HCT116 (cell line): ENCODE results near the gene EFCAB13. TPM values are rescaled to one million over a fixed set of nuclear protein-coding genes. Genes with fewer than 3 reads are reported as not detected.

ENCODE experiments used
- ATAC-seq: fragments of 200-7000 bp; cut with Tn5 transposase; 2 replicates; pipeline ENCODE4 v1.9.1; 2020; ENCODE audit warnings: mild to moderate bottlenecking, moderate library complexity
- Bru-seq: library from RNA; stranded (reverse); fragments of 400-500 nt; gene quantifications from one replicate; lab custom pipeline; 2021; lab: Mats Ljungman, UMichigan
- BruChase-seq, 2 experiments: library from RNA; stranded (reverse); fragments of 400-500 nt; gene quantifications; one replicate each; lab custom pipeline; 2021; lab: Mats Ljungman, UMichigan
- BruUV-seq: library from RNA; stranded (reverse); fragments of 400-500 nt; replicated peaks from 2 replicates; lab custom pipeline; 2021; lab: Mats Ljungman, UMichigan
- CTCF ChIA-PET: fragments of 300-600 bp; sonication (Branson Sonifier 250); formaldehyde crosslinking; loops from one replicate; lab custom pipeline; 2021; ENCODE audit warnings: antibody characterized with exemption; lab: Charles Lee
- POLR2A ChIA-PET: fragments of 300-600, 350-600 bp; sonication (Branson Sonifier 250); formaldehyde crosslinking; loops from one replicate; lab custom pipeline; 2021; ENCODE audit warnings: antibody characterized with exemption; lab: Charles Lee
- RAD21 ChIA-PET, 2 experiments: fragments of 300-600 bp; sonication (Branson Sonifier 250); formaldehyde crosslinking; loops; one replicate each; lab custom pipeline; 2023; ENCODE audit warnings: low total read pairs in 2 of 2; ENCODE audit not compliant: uncharacterized antibody in 2 of 2, unreplicated experiment in 2 of 2, low non-redundant PET in 1 of 2; lab: Charles Lee
- DNase-seq: peaks from one replicate; pipeline ENCODE4 v3.0.0-alpha.2; 2010; ENCODE audit warnings: low read depth, low spot score
- H2AFZ ChIP-seq: fragments of 200-600 bp; shearing (Covaris generic), sonication (generic); 2 replicates; pipeline ENCODE4 v1.6.1; 2017; ENCODE audit warnings: low read depth, mixed run types, mixed read lengths, antibody characterized with exemption, low read length; ENCODE audit not compliant: poor library complexity, severe bottlenecking
- H3K27ac ChIP-seq: 2 replicates; pipeline ENCODE4 v1.5.1; 2012; ENCODE audit warnings: low read depth, low read length
- H3K27me3 ChIP-seq: fragments of 200-600 bp; sonication (generic); 2 replicates; pipeline ENCODE4 v1.6.1; 2016; ENCODE audit warnings: mixed run types, low read length, mixed read lengths; ENCODE audit not compliant: insufficient read depth
- H3K36me3 ChIP-seq, 2 experiments: fragments of 200-500 bp in 1 of 2; fragments of 200-600 bp in 1 of 2; sonication (Bioruptor generic) in 1 of 2; sonication (generic) in 1 of 2; 2 replicates each; pipeline versions ENCODE4 v1.5.1 to v1.6.1; 2014 to 2016; ENCODE audit warnings: low read length in 2 of 2, inconsistent platforms in 1 of 2, mixed read lengths in 1 of 2, mixed run types in 1 of 2; ENCODE audit not compliant: insufficient read depth in 2 of 2, control insufficient read depth in 1 of 2
- H3K4me1 ChIP-seq, 2 experiments: fragments of 200-600 bp in 1 of 2; sonication (generic) in 1 of 2; 2 replicates each; pipeline versions ENCODE4 v1.5.1 to v1.6.1; 2012 to 2017; ENCODE audit warnings: low read length in 2 of 2, inconsistent platforms in 1 of 2, mild to moderate bottlenecking in 1 of 2, mixed read lengths in 1 of 2, mixed run types in 1 of 2, moderate library complexity in 1 of 2; ENCODE audit not compliant: insufficient read depth in 2 of 2, control insufficient read depth in 1 of 2
- H3K4me2 ChIP-seq: fragments of 200-600 bp; sonication (generic); 2 replicates; pipeline ENCODE4 v1.6.1; 2017; ENCODE audit warnings: mixed run types, low read length, mixed read lengths
- H3K4me3 ChIP-seq, 2 experiments: fragments of 200-600 bp in 1 of 2; sonication (generic) in 1 of 2; replicated peaks in 1 of 2; 2 replicates each; pipeline ENCODE4 v1.5.1; 2011 to 2016; ENCODE audit warnings: low read length in 2 of 2, control low read depth in 1 of 2, low read depth in 1 of 2, mild to moderate bottlenecking in 1 of 2, mixed read lengths in 1 of 2, mixed run types in 1 of 2
- H3K79me2 ChIP-seq: fragments of 200-600 bp; sonication (generic); 2 replicates; pipeline ENCODE4 v1.6.1; 2017; ENCODE audit warnings: mild to moderate bottlenecking, mixed run types, low read length, moderate library complexity, mixed read lengths; ENCODE audit not compliant: insufficient read depth
- H3K9ac ChIP-seq: fragments of 200-600 bp; sonication (generic); 2 replicates; pipeline ENCODE4 v1.6.1; 2016; ENCODE audit warnings: low read length, mixed read lengths
- H3K9me2 ChIP-seq: fragments of 200-600 bp; sonication (generic), shearing (Covaris generic); 2 replicates; pipeline ENCODE4 v1.6.1; 2017; ENCODE audit warnings: mixed run types, mild to moderate bottlenecking, moderate library complexity; ENCODE audit not compliant: insufficient read depth
- H3K9me3 ChIP-seq, 2 experiments: fragments of 200-500 bp in 1 of 2; fragments of 200-600 bp in 1 of 2; sonication (Bioruptor generic) in 1 of 2; sonication (generic) in 1 of 2; 2 replicates each; pipeline ENCODE4 v1.6.1; 2014 to 2017; ENCODE audit warnings: low read length in 2 of 2, mixed read lengths in 2 of 2, inconsistent platforms in 1 of 2, low read depth in 1 of 2, mild to moderate bottlenecking in 1 of 2, mixed run types in 1 of 2, moderate library complexity in 1 of 2; ENCODE audit not compliant: control insufficient read depth in 1 of 2, insufficient read depth in 1 of 2
- H4K20me1 ChIP-seq: fragments of 200-600 bp; sonication (generic), shearing (Covaris generic); 2 replicates; pipeline ENCODE4 v1.6.1; 2017; ENCODE audit warnings: mixed run types, mild to moderate bottlenecking, moderate library complexity; ENCODE audit not compliant: insufficient read depth
- RAD21 ChIP-seq: IDR thresholded peaks from 2 replicates; pipeline ENCODE4 v1.6.1; 2012; ENCODE audit warnings: low read depth, mild to moderate bottlenecking
- intact Hi-C: fragments of 100-400 bp; cut with micrococcal nuclease; formaldehyde crosslinking; loops from 2 replicates; pipeline ENCODE4 v1.10.0; 2022
- long read RNA-seq: library from polyadenylated mRNA; unstranded; transcript quantifications from one replicate; pipeline ENCODE4 v2.0.0, GENCODE V29; 2021; ENCODE audit not compliant: unreplicated experiment
- polyA plus RNA-seq: library from polyadenylated mRNA; unstranded; fragments of >200 nt; gene quantifications from 2 replicates; pipeline ENCODE4 v1.2.1, GENCODE V29; 2012; ENCODE audit warnings: missing spikeins
- total RNA-seq: library from RNA; stranded (reverse); gene quantifications from one replicate; pipeline ENCODE4 v1.2.1, GENCODE V29; 2021; ENCODE audit not compliant: unreplicated experiment

The EFCAB13 gene, protein sequence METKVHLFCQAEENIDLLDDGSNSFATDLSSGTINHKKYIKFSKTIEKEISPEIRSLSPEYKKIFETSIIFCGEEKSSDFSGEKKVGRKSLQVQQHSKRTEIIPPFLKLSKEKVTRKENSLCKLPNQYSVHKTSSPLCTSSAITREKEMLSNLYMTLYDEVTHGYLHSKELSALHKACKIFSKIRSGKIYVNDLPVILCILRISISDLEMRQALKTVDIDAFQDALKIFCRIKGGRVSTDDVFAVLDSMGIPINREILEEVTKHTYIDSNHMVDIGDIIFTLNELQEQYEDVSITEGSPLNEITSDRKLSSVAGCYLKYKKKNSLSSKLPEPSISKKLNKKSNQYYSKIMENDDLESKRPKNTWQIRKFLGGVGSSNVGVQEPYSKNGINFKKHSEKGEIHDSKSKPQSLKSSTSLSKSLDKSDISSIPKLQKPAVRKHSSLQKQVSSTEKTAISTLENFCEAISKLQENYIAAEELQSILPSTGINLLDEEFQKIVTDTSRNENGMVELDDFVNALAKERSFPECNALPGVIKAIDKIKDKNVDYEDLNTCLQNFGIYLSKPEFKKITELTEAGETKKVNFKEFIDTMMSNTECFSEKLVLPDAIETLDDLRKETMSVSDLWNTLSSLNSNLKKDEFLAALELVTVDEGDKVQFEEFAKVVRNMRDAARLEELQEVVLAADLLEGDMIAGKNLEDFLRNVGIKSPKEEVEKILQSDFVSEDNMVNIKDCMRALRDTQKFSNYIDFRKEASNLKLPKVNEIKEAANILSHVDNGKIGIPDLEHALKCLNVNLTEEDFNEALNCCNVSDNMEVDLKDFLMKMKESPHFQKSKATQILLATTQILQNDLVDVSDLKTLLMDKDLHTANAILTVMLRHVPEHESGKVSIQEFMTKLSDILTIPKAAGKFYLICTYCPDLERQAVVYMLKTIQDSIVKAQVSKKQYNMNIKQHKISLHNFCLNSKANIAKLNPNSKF
- total RNA-seq (not detected), Bru-seq, nascent RNA (percentile 16 among the genes with signal in this experiment), BruChase-seq, experiment 1, labeled RNA remaining after a 6-hour chase (percentile 21 among the genes with signal in this experiment), BruChase-seq, experiment 2, labeled RNA remaining after a 2-hour chase (percentile 20 among the genes with signal in this experiment)
- 0.10 and 0.17 TPM in 2 replicates for polyA plus RNA-seq
- long read RNA-seq, partial matches to known transcripts = 0 of 1 reads
- long read RNA-seq, other reads (novel, unspliced or antisense) = 1 of 1 reads

- H3K9ac ChIP-seq = no peak within 1 kb of the TSS
- H3K79me2 ChIP-seq = no peaks in the 10 kb centered on the region
- H3K36me3 ChIP-seq = no peaks in the 10 kb centered on the region
- no peak for DNase-seq
- peaks cover 3 to 5% of the 10 kb centered on the region in 2 experiments; a peak in 1 of 4 replicates for H3K9me3 ChIP-seq
- POLR2A ChIA-PET = no interaction called here
- BruUV-seq = no TSS peak
- no peak within 1 kb of the TSS for H2AFZ ChIP-seq
- H3K27me3 ChIP-seq = no peaks in the 10 kb centered on the region
- no peak for TF ChIP-seq RAD21
- no peaks in the 10 kb centered on the region for H4K20me1 ChIP-seq
- RAD21 ChIA-PET = no interaction called here
- no peaks in the 10 kb centered on the region for H3K9me2 ChIP-seq
- H3K4me1 ChIP-seq = no peaks in the 10 kb centered on the region
- peak; percentile 66 for ATAC-seq
- CTCF ChIA-PET = no interaction called here
- no peak within 1 kb of the TSS for H3K4me3 ChIP-seq
- H3K4me2 ChIP-seq = no peak within 1 kb of the TSS
- no peak within 1 kb of the TSS for H3K27ac ChIP-seq
- intact Hi-C loops = no loop called here
These were observed at the start of gene EFCAB13 for GRCh38 chr17:47323382-47324223. Gene EFCAB13, plus strand, starts transcription at chr17:47323955. Its CDS starts 4,399 bp downstream, at chr17:47328354.
